ENCODE measurements around the gene PYGO1.
A peak's percentile ranks its signal among the peaks of the same experiment; 100 is the strongest.
"Not testable (repeated sequence)": the region's sequence is repeated elsewhere in the genome, so short reads cannot be mapped to it uniquely, and the experiment has no call there.

PYGO1 gene

DNA sequence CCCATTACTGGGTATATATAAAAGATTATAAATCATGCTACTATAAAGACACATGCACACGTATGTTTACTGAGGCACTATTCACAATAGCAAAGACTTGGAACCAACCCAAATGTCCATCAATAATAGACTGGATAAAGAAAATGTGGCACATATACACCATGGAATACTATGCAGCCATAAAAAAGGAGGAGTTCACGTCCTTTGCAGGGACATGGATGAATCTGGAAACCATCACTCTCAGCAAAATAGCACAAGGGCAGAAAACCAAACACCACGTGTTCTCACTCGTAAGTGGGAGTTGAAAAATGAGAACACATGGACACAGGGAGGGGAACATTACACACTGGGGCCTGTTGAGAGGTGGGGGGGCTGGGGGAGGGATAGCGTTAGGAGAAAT is 82.7 kb downstream of the PYGO1 start:
- not testable (repeated sequence) for DNase-seq

DNA sequence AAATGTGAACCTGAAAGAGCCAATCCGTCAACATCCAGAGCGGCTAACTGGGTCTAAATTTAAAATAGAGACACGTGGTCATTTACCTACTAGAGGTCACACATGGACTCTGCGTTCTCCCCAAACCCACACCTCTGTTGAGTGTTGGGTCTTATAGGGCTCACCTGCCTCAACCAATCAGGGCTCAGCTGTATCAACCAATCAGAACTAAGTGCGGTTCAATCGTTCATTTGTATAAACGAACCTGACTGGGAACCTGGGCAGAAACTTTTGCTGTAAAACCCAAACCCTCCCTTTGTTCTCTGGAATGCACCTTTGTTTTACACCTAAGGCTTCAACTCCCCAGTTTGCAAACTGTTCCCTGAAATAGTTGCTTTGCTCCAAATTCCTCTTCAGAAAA is 89.0 kb downstream of the PYGO1 start:
- DNase-seq: no peak

DNA sequence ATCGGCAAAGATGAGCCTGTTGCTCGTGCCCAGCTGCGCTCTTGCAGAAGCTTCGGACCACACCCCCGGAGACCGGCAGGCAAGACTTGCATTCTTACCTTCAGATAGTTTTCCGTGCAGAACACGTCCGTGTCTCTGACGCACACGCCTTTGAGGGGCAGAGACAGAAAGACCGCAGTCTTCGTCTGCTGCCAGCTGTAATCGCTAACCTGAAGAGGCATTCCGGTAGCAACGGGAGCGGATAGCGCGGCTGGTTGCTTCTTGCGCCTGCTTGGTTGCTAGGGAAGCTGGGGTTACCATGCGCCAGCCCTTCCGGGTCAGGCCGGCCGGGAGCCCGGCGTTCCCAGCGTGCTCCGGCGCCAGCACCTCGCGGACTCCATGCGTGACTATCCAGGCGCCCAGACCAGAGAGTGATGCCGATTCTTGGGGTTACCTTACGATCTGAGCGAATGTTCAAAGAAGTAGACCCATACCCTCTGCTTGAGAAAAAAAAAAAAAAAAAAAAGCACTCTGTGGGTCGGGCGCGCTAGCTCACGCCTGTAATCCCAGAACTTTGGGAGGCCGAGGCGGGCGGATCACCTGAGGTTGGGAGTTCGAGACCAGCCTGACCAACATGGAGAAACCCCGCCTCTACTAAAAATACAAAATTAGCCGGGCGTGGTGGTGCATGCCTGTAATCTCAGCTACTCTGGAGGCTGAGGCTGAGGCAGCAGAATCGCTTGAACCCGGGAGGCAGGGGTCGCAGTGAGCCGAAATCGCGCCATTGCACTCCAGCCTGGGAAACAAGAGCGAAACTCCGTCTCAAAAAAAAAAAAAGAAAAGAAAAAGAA is 89.8 kb downstream of the PYGO1 start:
- peak; percentile 87 to 95 (median 93) for DNase-seq

DNA sequence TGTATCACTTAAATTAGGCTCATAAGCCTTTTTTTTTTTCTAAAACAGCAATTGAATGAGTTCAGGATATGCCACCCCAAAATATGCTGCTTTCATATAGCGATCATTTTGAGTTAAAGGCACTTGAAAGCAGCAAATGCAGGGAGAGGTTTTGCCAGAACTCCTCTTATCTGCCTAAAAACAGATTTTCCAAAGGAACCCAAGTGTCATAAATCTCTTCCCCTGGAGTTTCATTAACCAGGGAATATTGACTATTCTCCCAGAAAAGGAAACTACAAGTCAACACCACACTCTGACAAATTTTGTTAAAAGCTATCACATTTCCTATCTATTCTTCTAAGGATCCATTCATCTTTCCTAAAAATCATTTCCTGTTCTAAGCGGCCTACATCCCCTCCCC is 91.4 kb downstream of the PYGO1 start:
- DNase-seq: no peak

DNA sequence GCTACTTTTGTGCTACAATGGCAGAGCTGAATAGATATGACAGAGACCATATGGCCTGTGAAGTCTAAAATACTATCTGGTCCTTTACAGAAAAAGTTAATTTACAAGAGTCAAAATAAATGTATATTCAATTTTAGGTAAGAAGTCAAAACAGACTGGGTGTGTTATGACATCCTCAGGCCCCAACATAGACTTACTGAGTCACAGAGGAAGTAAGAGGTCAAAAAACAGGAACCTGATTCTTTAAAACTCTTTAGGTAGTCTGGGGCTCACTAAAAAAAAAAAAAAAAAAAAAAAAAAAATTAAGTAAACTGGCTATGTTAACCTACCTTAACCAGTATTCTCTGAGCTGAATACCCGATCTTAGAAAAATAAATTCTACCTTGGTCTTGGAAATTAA is 93.2 kb downstream of the PYGO1 start:
- peak; percentile 40 to 78 (median 62) for DNase-seq

DNA sequence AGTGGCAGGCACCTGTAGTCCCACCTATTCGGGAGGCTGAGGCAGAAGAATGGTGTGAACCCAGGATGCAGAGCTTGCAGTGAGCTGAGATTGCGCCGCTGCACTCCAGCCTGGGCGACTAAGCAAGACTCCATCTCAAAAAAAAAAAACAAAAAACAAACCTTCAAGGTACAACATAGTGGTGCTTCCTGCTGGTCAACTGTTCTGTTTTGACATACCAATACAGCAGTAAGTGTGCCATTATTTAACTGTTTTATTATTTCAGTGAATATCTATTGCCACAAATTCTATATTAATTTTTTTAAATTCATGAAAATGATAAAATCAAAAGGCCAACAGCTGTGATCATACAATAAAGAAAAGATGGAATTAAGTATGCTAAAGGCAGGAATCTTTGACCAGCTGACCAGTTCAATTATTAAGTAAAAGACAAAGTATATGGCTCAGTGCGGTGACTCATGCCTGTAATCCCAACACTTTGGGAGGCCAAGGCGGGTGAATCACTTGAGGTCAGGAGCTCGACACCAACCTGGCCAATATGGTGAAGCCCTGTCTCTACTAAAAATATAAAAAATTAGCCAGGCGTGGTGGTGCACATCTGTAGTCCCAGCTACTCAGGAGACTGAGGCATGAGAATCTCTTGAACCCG is 99.1 kb downstream of the PYGO1 start:
- DNase-seq: not testable (repeated sequence)

Data from suppressor macrophage (primary cell).